Fibroblast of lung (primary cell): ENCODE measurements around the gene ZNF207. TPM values are rescaled to one million over a fixed set of nuclear protein-coding genes. Genes with fewer than 3 reads are reported as not detected.

ENCODE experiments used
- DNase-seq, 2 donors: peaks; one replicate each; pipeline versions ENCODE4 v3.0.0 to v3.0.0-alpha.2; 2010; ENCODE audit warnings: low read depth in 2 of 2
- H2AFZ ChIP-seq: 2 replicates; pipeline ENCODE4 v1.5.1; 2012; ENCODE audit warnings: low read length, control low read depth, inconsistent platforms
- H3K27ac ChIP-seq: 2 replicates; pipeline ENCODE4 v1.5.1; 2011; ENCODE audit warnings: low read length, control low read depth; ENCODE audit not compliant: insufficient read depth
- H3K27me3 ChIP-seq: 2 replicates; pipeline ENCODE4 v1.5.1; 2011; ENCODE audit warnings: mild to moderate bottlenecking, low read length; ENCODE audit not compliant: control insufficient read depth, insufficient read depth
- H3K36me3 ChIP-seq: 2 replicates; pipeline ENCODE4 v1.5.1; 2011; ENCODE audit warnings: low read length; ENCODE audit not compliant: control insufficient read depth, insufficient read depth
- H3K4me1 ChIP-seq: 2 replicates; pipeline ENCODE4 v1.5.1; 2011; ENCODE audit warnings: low read length; ENCODE audit not compliant: control insufficient read depth, insufficient read depth; ENCODE audit errors: extremely low read depth
- H3K4me2 ChIP-seq: 2 replicates; pipeline ENCODE4 v1.5.1; 2011; ENCODE audit warnings: low read length, control low read depth; ENCODE audit not compliant: insufficient read depth; ENCODE audit errors: extremely low read depth
- H3K4me3 ChIP-seq, 4 experiments: fragments of 200-600 bp in 1 of 4; sonication (generic) in 1 of 4; replicated peaks in 1 of 4; 2 replicates each; pipeline ENCODE4 v1.5.1; 2011 to 2016; ENCODE audit warnings: low read length in 4 of 4, low read depth in 3 of 4, mild to moderate bottlenecking in 3 of 4, control low read depth in 2 of 4, inconsistent platforms in 1 of 4, mixed read lengths in 1 of 4; ENCODE audit not compliant: insufficient read depth in 1 of 4; ENCODE audit errors: control extremely low read depth in 1 of 4
- H3K79me2 ChIP-seq: 2 replicates; pipeline ENCODE4 v1.5.1; 2012; ENCODE audit warnings: mild to moderate bottlenecking, low read length, inconsistent platforms; ENCODE audit not compliant: control insufficient read depth, insufficient read depth
- H3K9ac ChIP-seq: 2 replicates; pipeline ENCODE4 v1.5.1; 2011; ENCODE audit warnings: mild to moderate bottlenecking, low read length, control low read depth; ENCODE audit not compliant: insufficient read depth
- H3K9me3 ChIP-seq: 2 replicates; pipeline ENCODE4 v1.5.1; 2012; ENCODE audit warnings: low read depth, low read length; ENCODE audit not compliant: control insufficient read depth, insufficient read depth
- H4K20me1 ChIP-seq: 2 replicates; pipeline ENCODE4 v1.5.1; 2011; ENCODE audit warnings: low read length; ENCODE audit not compliant: control insufficient read depth, insufficient read depth; ENCODE audit errors: extremely low read depth
- EZH2 ChIP-seq: IDR thresholded peaks from 2 replicates; pipeline ENCODE4 v1.5.1; 2012; ENCODE audit warnings: low read length, control low read depth, mild to moderate bottlenecking; ENCODE audit errors: missing control alignments
- polyA plus RNA-seq, 2 donors: library from polyadenylated mRNA; depleted of rRNA in 1 of 2; stranded (reverse) in 1 of 2; unstranded in 1 of 2; fragments of >200 nt; gene quantifications; 2 replicates each; pipeline ENCODE4 v1.2.1, GENCODE V29; 2011 to 2012; ENCODE audit warnings: missing spikeins in 1 of 2
- total RNA-seq: library from RNA; depleted of rRNA; stranded (reverse); fragments of >200 nt; gene quantifications from 2 replicates; pipeline ENCODE4 v1.2.1, GENCODE V29; 2014
- TF ChIP-seq, protein P1 (sequence below), 2 donors: IDR thresholded peaks in 1 of 2; conservative IDR thresholded peaks in 1 of 2; 1 replicate in 1 of 2; 2 replicates in 1 of 2; pipeline ENCODE4 v1.5.1; 2011 to 2012; ENCODE audit warnings: low read length in 2 of 2, control low read depth in 1 of 2, inconsistent platforms in 1 of 2, low read depth in 1 of 2, mild to moderate bottlenecking in 1 of 2

ZNF207 gene
- total and polyA plus RNA-seq, 2 donors (not counting 1 experiment from before 2014, with no cell fraction given): 75.3 to 279 TPM

DNA sequence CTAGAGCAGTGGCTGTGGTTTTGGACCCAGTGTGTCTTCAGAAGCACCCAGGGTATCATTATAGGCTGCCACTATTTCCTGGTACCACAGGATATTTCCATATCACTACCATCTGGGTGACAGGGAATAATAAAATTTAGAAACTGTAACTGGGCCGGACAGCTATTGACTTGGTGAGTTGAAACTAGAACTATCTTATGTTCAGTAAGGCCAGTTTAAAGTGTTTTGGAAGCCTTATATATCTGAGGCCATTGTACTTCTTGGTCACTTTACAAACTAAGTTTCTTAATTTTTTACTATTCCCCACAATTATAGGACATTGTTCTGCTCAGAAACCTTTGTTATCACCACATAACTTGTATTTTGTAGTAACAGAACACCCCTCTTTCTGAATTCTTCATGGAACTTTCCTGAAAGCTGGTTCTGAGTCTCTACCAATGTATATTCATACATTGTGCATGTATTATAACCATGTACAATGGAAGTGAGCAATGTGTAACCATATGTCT, 34.0 kb downstream of the ZNF207 start:
- no peaks in the 10 kb centered on the region for H3K4me1 ChIP-seq
- no peak overlapping the region for H3K9ac ChIP-seq
- H3K9me3 ChIP-seq: no peaks in the 10 kb centered on the region
- H4K20me1 ChIP-seq: no peaks in the 10 kb centered on the region
- H3K4me2 ChIP-seq: no peak overlapping the region
- no peak for DNase-seq
- peaks cover 8% of the 10 kb centered on the region for H3K36me3 ChIP-seq
- H3K4me3 ChIP-seq: no peak overlapping the region
- H2AFZ ChIP-seq: no peak overlapping the region
- H3K27ac ChIP-seq: no peak overlapping the region
- TF ChIP-seq, protein P1, sequence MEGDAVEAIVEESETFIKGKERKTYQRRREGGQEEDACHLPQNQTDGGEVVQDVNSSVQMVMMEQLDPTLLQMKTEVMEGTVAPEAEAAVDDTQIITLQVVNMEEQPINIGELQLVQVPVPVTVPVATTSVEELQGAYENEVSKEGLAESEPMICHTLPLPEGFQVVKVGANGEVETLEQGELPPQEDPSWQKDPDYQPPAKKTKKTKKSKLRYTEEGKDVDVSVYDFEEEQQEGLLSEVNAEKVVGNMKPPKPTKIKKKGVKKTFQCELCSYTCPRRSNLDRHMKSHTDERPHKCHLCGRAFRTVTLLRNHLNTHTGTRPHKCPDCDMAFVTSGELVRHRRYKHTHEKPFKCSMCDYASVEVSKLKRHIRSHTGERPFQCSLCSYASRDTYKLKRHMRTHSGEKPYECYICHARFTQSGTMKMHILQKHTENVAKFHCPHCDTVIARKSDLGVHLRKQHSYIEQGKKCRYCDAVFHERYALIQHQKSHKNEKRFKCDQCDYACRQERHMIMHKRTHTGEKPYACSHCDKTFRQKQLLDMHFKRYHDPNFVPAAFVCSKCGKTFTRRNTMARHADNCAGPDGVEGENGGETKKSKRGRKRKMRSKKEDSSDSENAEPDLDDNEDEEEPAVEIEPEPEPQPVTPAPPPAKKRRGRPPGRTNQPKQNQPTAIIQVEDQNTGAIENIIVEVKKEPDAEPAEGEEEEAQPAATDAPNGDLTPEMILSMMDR (conservative IDR thresholded peaks at IDR 0.05 in 1 of 2, IDR thresholded peaks at IDR 0.05 in 1 of 2; ENCODE audit: low read depth in 1 of 2, low read length in 2 of 2): no peak
- no peak for TF ChIP-seq EZH2
- H3K27me3 ChIP-seq: no peaks in the 10 kb centered on the region
- no peaks in the 10 kb centered on the region for H3K79me2 ChIP-seq

DNA sequence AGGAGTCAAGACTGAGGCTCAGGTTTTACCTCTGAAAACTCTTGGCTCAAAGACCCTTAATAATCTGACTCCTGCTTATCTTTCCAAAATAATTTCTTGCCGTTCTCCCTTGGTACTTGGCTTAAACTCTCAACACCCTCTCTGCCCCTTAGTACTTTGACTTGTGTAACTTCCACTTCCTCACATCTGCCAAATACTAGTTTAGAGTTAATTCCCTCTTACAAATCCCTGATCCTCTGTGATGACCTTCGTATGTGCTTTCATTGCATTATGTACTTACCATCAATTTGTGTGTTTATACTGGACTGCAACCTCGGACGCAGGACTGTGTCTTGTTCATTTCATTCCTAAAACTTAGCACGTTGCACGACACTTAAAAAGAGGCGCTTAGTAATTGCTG, 35.2 kb downstream of the ZNF207 start:
- Histone ChIP-seq H3K79me2 (no peaks in the 10 kb centered on the region), H2AFZ (no peak overlapping the region), H3K4me2 (no peak overlapping the region), H3K4me3 (no peak overlapping the region), H3K36me3 (peaks cover 7% of the 10 kb centered on the region), H3K27me3 (no peaks in the 10 kb centered on the region), H3K9me3 (no peaks in the 10 kb centered on the region), H3K27ac (no peak overlapping the region), H4K20me1 (no peaks in the 10 kb centered on the region), H3K4me1 (no peaks in the 10 kb centered on the region), H3K9ac (no peak overlapping the region)
- TF ChIP-seq, protein P1 (conservative IDR thresholded peaks at IDR 0.05 in 1 of 2, IDR thresholded peaks at IDR 0.05 in 1 of 2; ENCODE audit: low read depth in 1 of 2, low read length in 2 of 2): no peak
- TF ChIP-seq EZH2: no peak
- no peak for DNase-seq

DNA sequence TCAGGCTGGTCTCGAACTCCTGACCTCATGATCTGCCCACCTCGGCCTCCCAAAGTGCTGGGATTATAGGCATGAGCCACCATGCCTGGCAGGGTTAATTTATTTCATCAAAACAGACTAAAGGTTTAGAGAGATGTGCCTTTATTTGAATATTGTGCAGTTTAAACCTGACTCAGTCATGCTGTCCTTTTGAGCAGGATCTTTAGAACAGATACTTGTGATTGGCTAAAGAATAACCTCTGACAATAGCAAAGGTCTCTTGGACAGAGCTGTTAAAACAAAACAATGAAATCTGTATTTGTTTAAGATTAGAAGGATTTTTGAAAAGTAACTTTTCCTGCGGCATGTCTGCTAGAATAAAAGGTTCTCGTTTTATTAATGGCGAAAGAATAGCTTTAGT, 36.0 kb downstream of the ZNF207 start:
- H3K79me2 ChIP-seq: no peaks in the 10 kb centered on the region
- H3K9ac ChIP-seq: no peak overlapping the region
- TF ChIP-seq, protein P1 (conservative IDR thresholded peaks at IDR 0.05 in 1 of 2, IDR thresholded peaks at IDR 0.05 in 1 of 2; ENCODE audit: low read depth in 1 of 2, low read length in 2 of 2): no peak
- H4K20me1 ChIP-seq: no peaks in the 10 kb centered on the region
- no peak overlapping the region for H3K4me2 ChIP-seq
- no peaks in the 10 kb centered on the region for H3K9me3 ChIP-seq
- H2AFZ ChIP-seq: no peak overlapping the region
- H3K27ac ChIP-seq: no peak overlapping the region
- H3K27me3 ChIP-seq: no peaks in the 10 kb centered on the region
- no peaks in the 10 kb centered on the region for H3K4me1 ChIP-seq
- H3K4me3 ChIP-seq: no peak overlapping the region
- peaks cover 7% of the 10 kb centered on the region for H3K36me3 ChIP-seq
- no peak for DNase-seq
